ENCODE data around the gene FOXD1. TPM values are rescaled to one million over a fixed set of nuclear protein-coding genes. Genes with fewer than 3 reads are reported as not detected.
"Not testable (repeated sequence)": the region's sequence is repeated elsewhere in the genome, so short reads cannot be mapped to it uniquely, and the experiment has no call there.

The FOXD1 gene
- polyA plus RNA-seq, 1 donor from 2014 or later = not detected

- H3K27me3 ChIP-seq (ENCODE audit: insufficient read depth, low read depth, low read length) = peaks cover 7% of the 10 kb centered on the region
- no peaks in the 10 kb centered on the region for H3K9me3 ChIP-seq (ENCODE audit: low read length)
- no peak overlapping the region for H3K27ac ChIP-seq (ENCODE audit: low read length)
- no peaks in the 10 kb centered on the region for H4K20me1 ChIP-seq (ENCODE audit: insufficient read depth)
- H3K9ac ChIP-seq (ENCODE audit: low read length) = no peak overlapping the region
- H3F3A ChIP-seq (ENCODE audit: insufficient read depth, low read length, poor library complexity, severe bottlenecking) = no peaks in the 10 kb centered on the region
- no peaks in the 10 kb centered on the region for H3K79me2 ChIP-seq (replicated peaks; ENCODE audit: insufficient read depth, low read length)
- H3K36me3 ChIP-seq (ENCODE audit: insufficient read depth, low read length) = no peaks in the 10 kb centered on the region
- no peak overlapping the region for H3K4me3 ChIP-seq (ENCODE audit: low read length)
- no peak overlapping the region for H3K4me2 ChIP-seq (ENCODE audit: low read length)
- TF ChIP-seq TAF1 (IDR thresholded peaks at IDR 0.05; ENCODE audit: low read depth) = no peak
- TF ChIP-seq REST (IDR thresholded peaks at IDR 0.05; ENCODE audit: borderline replicate concordance) = no peak
- TF ChIP-seq MXI1 (conservative IDR thresholded peaks at IDR 0.05; ENCODE audit: poor library complexity, severe bottlenecking) = no peak
- no peak for TF ChIP-seq EP300 (conservative IDR thresholded peaks at IDR 0.05; ENCODE audit: poor library complexity, severe bottlenecking)
- no peak for TF ChIP-seq POLR2AphosphoS5 (IDR thresholded peaks at IDR 0.05)
- no peak for TF ChIP-seq CTCF (IDR thresholded peaks at IDR 0.05; ENCODE audit: poor library complexity, severe bottlenecking)
- TF ChIP-seq SMC3 (conservative IDR thresholded peaks at IDR 0.05; ENCODE audit: poor library complexity) = no peak
- TF ChIP-seq RAD21 (conservative IDR thresholded peaks at IDR 0.05) = no peak
- TF ChIP-seq EZH2 (IDR thresholded peaks at IDR 0.05; ENCODE audit: borderline replicate concordance, insufficient read depth, low read length, poor library complexity, severe bottlenecking) = no peak
- no peaks in the 10 kb centered on the region for H3K9me2 ChIP-seq (ENCODE audit: insufficient read depth, low read length)
- no peak overlapping the region for H2AFZ ChIP-seq (ENCODE audit: low read depth, low read length)
Measured at GRCh38 chr5:73459366-73459765, 10.8 kb upstream of the FOXD1 start.

- not testable (repeated sequence) for H3F3A ChIP-seq (ENCODE audit: insufficient read depth, low read length, poor library complexity, severe bottlenecking); H3K4me2 ChIP-seq (ENCODE audit: low read length); H3K9me3 ChIP-seq (ENCODE audit: low read length); H3K27ac ChIP-seq (ENCODE audit: low read length); H3K9ac ChIP-seq (ENCODE audit: low read length); H3K79me2 ChIP-seq (replicated peaks; ENCODE audit: insufficient read depth, low read length); H2AFZ ChIP-seq (ENCODE audit: low read depth, low read length); H3K9me2 ChIP-seq (ENCODE audit: insufficient read depth, low read length); H4K20me1 ChIP-seq (ENCODE audit: insufficient read depth); H3K36me3 ChIP-seq (ENCODE audit: insufficient read depth, low read length); H3K4me3 ChIP-seq (ENCODE audit: low read length)
- peaks cover 36% of the 10 kb centered on the region for H3K27me3 ChIP-seq (ENCODE audit: insufficient read depth, low read depth, low read length)
Measured at GRCh38 chr5:73456462-73456861, 7.9 kb upstream of the FOXD1 start.

Data from neural cell (in vitro differentiated cells).